Mesodermal cell (in vitro differentiated cells): ENCODE results near the gene IGLON5.

Experiments used
- H3K27ac ChIP-seq: 2 replicates; pipeline ENCODE4 v1.7.0; 2013; ENCODE audit warnings: mild to moderate bottlenecking, low read depth, low read length, moderate library complexity; ENCODE audit not compliant: severe bottlenecking
- H3K36me3 ChIP-seq: 2 replicates; pipeline ENCODE4 v1.7.1; 2013; ENCODE audit warnings: mild to moderate bottlenecking, low read length, moderate library complexity; ENCODE audit not compliant: control insufficient read depth, insufficient read depth
- H3K4me1 ChIP-seq: one replicate; pipeline ENCODE4 v1.7.1; 2013; ENCODE audit warnings: mild to moderate bottlenecking, low read length; ENCODE audit not compliant: insufficient read depth, control insufficient read depth, poor library complexity, severe bottlenecking
- H3K4me3 ChIP-seq: 2 replicates; pipeline ENCODE4 v1.7.0; 2013; ENCODE audit warnings: low read length, control low read depth, mild to moderate bottlenecking; ENCODE audit not compliant: insufficient read depth, poor library complexity, severe bottlenecking; ENCODE audit errors: extremely low read depth
- H3K9me3 ChIP-seq: 2 replicates; pipeline ENCODE4 v1.7.1; 2013; ENCODE audit warnings: mild to moderate bottlenecking, low read length, moderate library complexity; ENCODE audit not compliant: control insufficient read depth
- WGBS, 2 experiments: methylation state at CpG; one replicate each; pipeline ENCODE4 v1.1.5; 2013; ENCODE audit warnings: missing lambda C conversion rate in 2 of 2; ENCODE audit not compliant: insufficient coverage in 2 of 2; 5-methylcytosine and 5-hydroxymethylcytosine counted together

Gene IGLON5

GRCh38 chr19:51377422-51377821 is 66.0 kb downstream of the IGLON5 start:
- Histone ChIP-seq H3K4me3 (no peak overlapping the region), H3K36me3 (no peaks in the 10 kb centered on the region), H3K9me3 (peaks cover 4% of the 10 kb centered on the region), H3K27ac (no peak overlapping the region), H3K4me1 (peaks cover 4% of the 10 kb centered on the region)
- WGBS, 2 experiments = 89 to 100% methylated on average over 2 of the region's 2 CpGs

DNA sequence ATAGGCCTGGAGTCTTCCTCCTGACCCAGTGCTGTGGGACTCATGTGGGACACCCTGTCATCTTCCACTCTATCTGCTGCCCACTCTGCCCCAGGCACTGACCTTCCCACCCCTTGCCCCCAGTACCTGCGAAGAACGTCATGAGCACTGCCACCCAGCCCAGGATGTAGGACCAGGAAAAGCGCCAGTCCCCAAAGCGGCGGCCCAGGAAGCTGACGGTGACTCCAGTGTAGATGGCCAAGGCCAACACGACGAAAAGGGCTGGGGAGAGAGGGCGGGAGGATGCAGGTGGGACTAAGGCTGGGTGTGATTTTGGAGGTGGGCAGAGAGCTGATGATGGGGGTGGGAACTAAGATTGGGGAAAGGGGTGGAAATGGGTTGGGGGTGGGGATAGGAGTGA is 68.9 kb downstream of the IGLON5 start:
- 91% methylated on average over 8 to 9 of the region's 9 CpGs for WGBS, 2 experiments
- H3K4me3 ChIP-seq = no peak overlapping the region
- H3K4me1 ChIP-seq = no peaks in the 10 kb centered on the region
- H3K9me3 ChIP-seq = peaks cover 4% of the 10 kb centered on the region
- no peaks in the 10 kb centered on the region for H3K36me3 ChIP-seq
- H3K27ac ChIP-seq = no peak overlapping the region
